Motor neuron (in vitro differentiated cells): ENCODE results near the gene CLMN. TPM values are rescaled to one million over a fixed set of nuclear protein-coding genes. Genes with fewer than 3 reads are reported as not detected.
"Not testable (repeated sequence)": the region's sequence is repeated elsewhere in the genome, so short reads cannot be mapped to it uniquely, and the experiment has no call there.

Source experiments
- ATAC-seq, 8 experiments: fragments of 200-7000 bp; cut with Tn5 transposase; replicated peaks in 6 of 8; 2 replicates each; pipeline ENCODE4 v1.8.0; 2021; ENCODE audit warnings: mild to moderate bottlenecking in 8 of 8, moderate library complexity in 8 of 8
- H3K27ac ChIP-seq, 2 donors: fragments of 250-450 bp; sonication (Bioruptor Pico); 2 replicates each; pipeline ENCODE4 v1.9.0; 2021; ENCODE audit warnings: antibody characterized with exemption in 2 of 2, mild to moderate bottlenecking in 2 of 2, moderate library complexity in 1 of 2
- H3K4me1 ChIP-seq, 2 donors: fragments of 250-450 bp; sonication (Bioruptor Pico); replicated peaks in 1 of 2; 2 replicates each; pipeline ENCODE4 v1.6.1; 2021; ENCODE audit warnings: antibody characterized with exemption in 2 of 2, mild to moderate bottlenecking in 2 of 2, moderate library complexity in 1 of 2
- H3K4me3 ChIP-seq, 5 donors: fragments of 250-450 bp; sonication (Bioruptor Pico); 2 replicates each; pipeline ENCODE4 v1.9.0; 2021; ENCODE audit warnings: antibody characterized with exemption in 5 of 5, mild to moderate bottlenecking in 5 of 5, moderate library complexity in 4 of 5
- WGBS, 10 experiments: fragments of 450-650 bp; shearing (Covaris generic); methylation state at CpG; one replicate each; pipeline ENCODE4 v1.0.0; 2022; 5-methylcytosine and 5-hydroxymethylcytosine counted together
- in situ Hi-C, 9 experiments: fragments of 400-800 bp; cut with MboI; loops; one replicate each; pipeline ENCODE4 v1.15.0; 2021; ENCODE audit warnings: low sequenced_read_pairs in 9 of 9, low pct_unique_long_range_greater_than_20kb in 2 of 9; ENCODE audit not compliant: unreplicated experiment in 9 of 9
- total RNA-seq, 8 experiments: library from RNA; unstranded; fragments of 300-600 nt; gene quantifications; 2 replicates each; pipeline versions ENCODE4 v1.2.3 to v1.2.4, GENCODE V29; 2022

CLMN gene
- total RNA-seq, 8 experiments from 2014 or later = 0.10 to 5.3 (median 2.8) TPM

DNA sequence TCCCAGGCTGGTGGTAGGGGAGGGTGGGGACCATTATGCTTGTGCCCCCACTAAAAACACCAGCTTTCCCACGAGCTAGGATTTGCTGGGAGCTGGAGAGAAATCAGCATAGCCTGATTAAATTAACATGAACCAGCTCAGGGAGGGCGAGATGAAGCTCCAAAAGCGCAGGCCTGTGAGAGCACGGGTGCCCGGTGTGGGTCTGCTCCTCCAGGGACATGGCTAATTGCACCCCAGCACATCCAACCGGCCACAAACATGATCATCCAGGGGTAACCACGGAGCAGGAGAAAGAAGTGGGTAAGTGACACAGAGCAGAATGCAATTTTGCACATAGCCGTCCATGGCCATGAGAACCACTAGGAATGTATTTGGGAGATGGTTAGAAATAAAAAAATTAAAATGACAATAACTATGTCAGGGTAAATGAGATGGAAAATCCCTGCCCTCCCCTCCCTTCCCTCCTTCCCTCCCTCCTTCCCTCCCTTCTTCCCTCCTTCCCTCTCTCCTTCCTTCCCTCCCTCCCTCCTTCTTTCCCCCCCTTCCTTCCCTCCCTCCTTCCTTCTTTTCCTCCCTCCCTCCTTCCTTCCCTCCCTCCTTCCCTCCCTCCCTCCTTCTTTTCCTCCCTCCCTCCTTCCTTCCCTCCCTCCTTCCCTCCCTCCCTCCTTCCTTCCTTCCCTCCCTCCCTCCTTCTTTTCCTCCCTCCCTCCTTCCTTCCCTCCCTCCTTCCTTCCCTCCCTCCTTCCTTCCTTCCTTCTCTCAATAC lies 26.9 kb downstream of the CLMN start:
- in situ Hi-C loops = no loop called here
- H3K27ac ChIP-seq = no peak overlapping the region
- no peak overlapping the region for H3K4me3 ChIP-seq
- peak in 5 of 8 experiments; percentile 16 to 53 (median 49) for ATAC-seq
- 20 to 92% (median 60%) methylated on average over 2 to 5 of the region's 8 CpGs; no CpG with 5 or more reads in 6 of the 10 experiments for WGBS, 10 experiments
- H3K4me1 ChIP-seq = peaks cover 7 to 9% of the 10 kb centered on the region in 2 donors

DNA sequence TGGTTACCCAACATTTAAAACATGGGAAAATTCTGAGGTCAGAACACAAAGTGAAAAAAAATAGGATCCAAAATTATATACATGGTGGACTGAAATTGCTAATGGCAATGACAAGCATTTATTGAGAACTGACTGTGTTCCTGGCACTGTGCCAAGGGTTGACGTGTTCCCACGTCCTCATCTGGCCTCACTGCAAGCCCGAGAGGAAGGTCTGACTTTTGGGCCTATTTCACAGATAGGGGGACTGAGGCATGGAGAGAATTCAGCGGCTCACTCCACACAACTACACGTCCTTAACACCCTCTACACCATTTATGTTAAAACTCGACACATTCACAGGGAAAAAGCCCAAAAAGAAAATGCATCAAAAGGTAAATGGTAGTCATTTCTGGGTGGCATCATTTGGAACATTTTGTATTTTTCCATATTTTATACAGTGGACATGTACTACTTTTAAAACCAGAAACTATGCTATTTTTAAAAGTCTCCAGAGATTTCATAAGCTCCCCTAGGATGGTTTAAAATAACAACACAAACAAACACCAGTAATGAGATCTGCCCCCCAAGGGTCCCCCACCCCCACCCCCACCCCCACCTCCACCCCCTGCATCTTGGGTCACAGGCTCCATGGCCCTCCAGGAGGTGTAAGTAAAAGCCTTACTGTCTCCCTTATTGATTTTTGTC lies 27.7 kb downstream of the CLMN start:
- ATAC-seq = peak in 2 of 8 experiments; percentile 28 to 63
- WGBS, 10 experiments = 8 to 90% (median 76%) methylated on average over 2 to 6 of the region's 6 CpGs; no CpG with 5 or more reads in 3 of the 10 experiments
- Histone ChIP-seq H3K4me3 (no peak overlapping the region), H3K27ac (no peak overlapping the region), H3K4me1 (peaks cover 7 to 9% of the 10 kb centered on the region in 2 donors)
- in situ Hi-C loops = no loop called here

DNA sequence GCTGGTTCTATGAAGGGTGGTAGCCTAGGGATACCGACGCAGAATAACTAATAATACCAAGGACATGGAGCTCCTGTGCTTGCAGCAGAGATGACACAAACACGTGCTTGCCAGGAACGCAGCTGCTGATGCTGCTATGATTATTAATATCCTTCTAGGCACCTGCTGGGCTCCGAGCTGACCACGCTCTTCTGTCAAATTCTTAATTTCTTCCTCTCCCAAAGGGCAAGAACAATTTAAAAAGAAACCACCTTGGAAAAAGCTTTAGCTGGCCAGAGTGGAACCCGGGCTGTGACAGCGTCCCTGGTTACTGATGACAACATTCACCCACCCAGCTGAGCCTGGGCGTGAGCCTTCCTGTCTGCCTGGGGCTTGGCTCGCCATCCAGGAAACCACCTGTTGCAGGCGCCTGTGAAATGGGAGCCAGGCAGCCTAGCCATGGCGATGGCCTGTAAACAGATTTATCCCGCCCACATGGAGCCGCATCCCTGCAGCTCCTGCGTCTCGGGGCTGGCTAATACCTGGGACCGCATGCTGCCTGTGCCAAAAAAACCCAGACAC lies 28.8 kb downstream of the CLMN start:
- no peak overlapping the region for H3K4me3 ChIP-seq
- H3K4me1 ChIP-seq = peaks cover 7 to 9% of the 10 kb centered on the region in 2 donors
- H3K27ac ChIP-seq = no peak overlapping the region
- in situ Hi-C loops = no loop called here
- peak; percentile 35 to 94 (median 65) for ATAC-seq
- WGBS, 10 experiments = 23 to 100% (median 82%) methylated on average over 1 to 6 of the region's 17 CpGs; no CpG with 5 or more reads in 3 of the 10 experiments

- in situ Hi-C loops = no loop called here
- no peak for ATAC-seq
- Histone ChIP-seq H3K27ac (no peak overlapping the region), H3K4me3 (no peak overlapping the region), H3K4me1 (peaks cover 7 to 9% of the 10 kb centered on the region in 2 donors)
- 57 to 100% (median 88%) methylated on average over 1 to 5 of the region's 5 CpGs; no CpG with 5 or more reads in 2 of the 10 experiments for WGBS, 10 experiments
These were observed 29.7 kb downstream of the CLMN start for GRCh38 chr14:95290021-95290420.

DNA sequence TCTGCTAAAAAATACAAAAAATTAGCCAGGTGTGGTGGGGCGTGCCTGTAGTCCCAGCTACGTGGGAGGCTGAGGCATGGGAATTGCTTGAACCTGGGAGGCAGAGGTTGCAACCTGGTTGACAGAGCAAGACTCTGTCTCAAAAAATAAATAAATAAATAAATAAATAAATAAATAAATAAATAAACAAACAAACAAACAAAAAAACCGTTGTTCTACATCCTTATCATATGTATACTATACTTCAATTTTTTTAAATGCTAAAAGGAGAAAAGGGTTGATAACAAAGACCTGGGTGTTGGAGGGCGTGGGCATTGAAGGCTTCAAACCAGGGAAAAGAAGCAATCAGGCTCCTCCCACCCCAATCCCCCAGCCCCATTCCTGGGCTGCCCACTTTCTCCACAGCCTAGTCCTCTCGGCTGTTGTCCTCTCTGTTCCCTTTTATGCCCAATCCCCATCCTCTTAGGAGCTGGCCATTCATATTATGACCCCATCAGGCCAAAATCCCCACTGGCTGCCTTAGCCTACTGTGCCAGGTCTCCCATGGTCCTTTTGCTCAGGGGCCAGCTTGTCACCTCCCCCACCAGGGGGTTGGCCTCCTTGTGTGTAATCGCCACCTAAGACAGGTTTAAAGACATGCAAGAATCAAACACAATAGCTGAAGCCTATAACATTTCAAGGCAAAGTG lies 30.2 kb downstream of the CLMN start:
- no peak for ATAC-seq
- H3K4me1 ChIP-seq = peaks cover 7 to 9% of the 10 kb centered on the region in 2 donors
- no peak overlapping the region for H3K27ac ChIP-seq
- in situ Hi-C loops = no loop called here
- no peak overlapping the region for H3K4me3 ChIP-seq
- 60 to 100% (median 86%) methylated on average over 1 to 5 of the region's 6 CpGs for WGBS, 10 experiments

GRCh38 chr14:95288672-95289322 lies 30.9 kb downstream of the CLMN start:
- in situ Hi-C loops = no loop called here
- 88 to 100% (median 100%) methylated on average over 1 to 3 of the region's 5 CpGs; no CpG with 5 or more reads in 3 of the 10 experiments for WGBS, 10 experiments
- no peak for ATAC-seq
- Histone ChIP-seq H3K27ac (no peak overlapping the region), H3K4me1 (peaks cover 7 to 9% of the 10 kb centered on the region in 2 donors), H3K4me3 (no peak overlapping the region)

GRCh38 chr14:95287176-95287754 lies 32.4 kb downstream of the CLMN start:
- in situ Hi-C loops = no loop called here
- ATAC-seq = no peak
- Histone ChIP-seq H3K27ac (no peak overlapping the region), H3K4me3 (no peak overlapping the region), H3K4me1 (peaks cover 3 to 9% of the 10 kb centered on the region in 2 donors)
- 0 to 87% (median 66%) methylated on average over 1 to 3 of the region's 6 CpGs; no CpG with 5 or more reads in 6 of the 10 experiments for WGBS, 10 experiments

GRCh38 chr14:95286645-95287044 lies 33.1 kb downstream of the CLMN start:
- 0 to 88% (median 71%) methylated on average over 1 to 4 of the region's 5 CpGs; no CpG with 5 or more reads in 5 of the 10 experiments for WGBS, 10 experiments
- no peak overlapping the region for H3K4me3 ChIP-seq
- no peak overlapping the region for H3K27ac ChIP-seq
- ATAC-seq = no peak
- peaks cover 0 to 6% of the 10 kb centered on the region in 2 donors for H3K4me1 ChIP-seq
- in situ Hi-C loops = no loop called here

GRCh38 chr14:95285566-95285965 lies 34.1 kb downstream of the CLMN start:
- 20 to 100% (median 100%) methylated on average over 1 to 2 of the region's 4 CpGs; no CpG with 5 or more reads in 3 of the 10 experiments for WGBS, 10 experiments
- Histone ChIP-seq H3K4me1 (peaks cover 0 to 6% of the 10 kb centered on the region in 2 donors), H3K4me3 (no peak overlapping the region), H3K27ac (no peak overlapping the region)
- in situ Hi-C loops = no loop called here
- no peak for ATAC-seq

DNA sequence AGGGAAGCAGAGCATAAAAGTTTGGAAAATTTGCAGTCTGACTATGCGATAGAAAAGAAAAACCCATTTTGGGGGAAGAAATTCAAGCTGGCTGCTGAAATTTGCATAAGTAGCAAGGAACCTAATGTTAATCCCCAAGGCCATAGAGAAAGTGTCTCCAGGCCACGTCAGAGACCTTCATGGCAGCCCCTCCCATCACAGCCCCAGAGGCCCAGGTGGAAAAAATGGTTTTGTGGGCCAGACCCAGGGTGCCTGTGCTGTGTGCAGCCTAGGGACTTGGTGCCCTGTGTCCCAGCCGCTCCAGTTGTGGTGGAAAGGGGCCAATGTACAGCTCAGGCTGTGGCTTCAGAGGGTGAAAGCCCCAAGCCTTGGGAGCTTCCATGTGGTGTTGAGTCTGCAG lies 35.9 kb downstream of the CLMN start:
- in situ Hi-C loops, H3K27ac ChIP-seq, H3K4me1 ChIP-seq, ATAC-seq, H3K4me3 ChIP-seq: not testable (repeated sequence)
- 45 to 100% (median 89%) methylated on average over 1 to 3 of the region's 3 CpGs; no CpG with 5 or more reads in 5 of the 10 experiments for WGBS, 10 experiments

GRCh38 chr14:95282986-95283380 lies 36.7 kb downstream of the CLMN start:
- H3K27ac ChIP-seq, ATAC-seq, H3K4me1 ChIP-seq, in situ Hi-C loops, H3K4me3 ChIP-seq: not testable (repeated sequence)
- 80 to 100% (median 85%) methylated on average over 1 to 5 of the region's 5 CpGs; no CpG with 5 or more reads in 4 of the 10 experiments for WGBS, 10 experiments
